Muscle of leg (tissue), 11 donors: ENCODE data around the gene BAG5. TPM values are rescaled to one million over a fixed set of nuclear protein-coding genes. Genes with fewer than 3 reads are reported as not detected.
"Not testable (repeated sequence)": the region's sequence is repeated elsewhere in the genome, so short reads cannot be mapped to it uniquely, and the experiment has no call there.

Experiments used
- DNase-seq: peaks from one replicate; pipeline ENCODE4 v3.0.0; 2013
- H3K27ac ChIP-seq: one replicate; pipeline ENCODE4 v1.5.1; 2013; ENCODE audit warnings: mild to moderate bottlenecking, low read length, control low read depth
- H3K27me3 ChIP-seq: one replicate; pipeline ENCODE4 v1.6.1; 2013; ENCODE audit warnings: low read length; ENCODE audit not compliant: control insufficient read depth, insufficient read depth
- H3K36me3 ChIP-seq: one replicate; pipeline ENCODE4 v1.6.1; 2013; ENCODE audit warnings: low read length; ENCODE audit not compliant: control insufficient read depth, insufficient read depth
- H3K4me1 ChIP-seq: one replicate; pipeline ENCODE4 v1.6.1; 2013; ENCODE audit warnings: low read length; ENCODE audit not compliant: control insufficient read depth, insufficient read depth
- H3K4me3 ChIP-seq: one replicate; pipeline ENCODE4 v1.5.1; 2013; ENCODE audit warnings: low read length, control low read depth
- H3K9me3 ChIP-seq: replicated peaks from 2 replicates; pipeline ENCODE4 v1.6.1; 2013; ENCODE audit warnings: low read depth, low read length; ENCODE audit not compliant: control insufficient read depth
- WGBS: methylation state at CpG from one replicate; pipeline ENCODE4 v1.1.5; 2013; ENCODE audit warnings: missing lambda C conversion rate; ENCODE audit not compliant: insufficient coverage; 5-methylcytosine and 5-hydroxymethylcytosine counted together
- polyA plus RNA-seq, 8 donors: library from polyadenylated mRNA; unstranded; fragments of 120-200 nt; gene quantifications; one replicate each; pipeline versions ENCODE4 v1.2.1 to v1.2.3, GENCODE V29; 2013; ENCODE audit warnings: inconsistent platforms in 1 of 8, low replicate concordance in 1 of 8; ENCODE audit not compliant: insufficient read length in 8 of 8, insufficient read depth in 1 of 8
- total RNA-seq: library from RNA; stranded (reverse); fragments of 120-200 nt; gene quantifications from one replicate; pipeline ENCODE4 v1.2.4, GENCODE V29; 2013

The BAG5 gene
- total and polyA plus RNA-seq, 9 donors: 14.3 to 23.3 (median 19.7) TPM

GRCh38 chr14:103517721-103518421 lies 44.6 kb downstream of the BAG5 start:
- DNase-seq: peak; percentile 47
- Histone ChIP-seq H3K4me1 (peaks cover 53% of the 10 kb centered on the region), H3K9me3 (no peaks in the 10 kb centered on the region), H3K4me3 (no peak overlapping the region), H3K27ac (no peak overlapping the region), H3K36me3 (peaks cover 11% of the 10 kb centered on the region), H3K27me3 (peaks cover 20% of the 10 kb centered on the region)
- WGBS: 27% methylated on average over 16 of the region's 20 CpGs

- Histone ChIP-seq H3K4me3 (no peak overlapping the region), H3K4me1 (peaks cover 57% of the 10 kb centered on the region), H3K9me3 (no peaks in the 10 kb centered on the region), H3K27ac (no peak overlapping the region), H3K27me3 (peaks cover 16% of the 10 kb centered on the region), H3K36me3 (peaks cover 11% of the 10 kb centered on the region)
- no peak for DNase-seq
- 62% methylated on average over 10 of the region's 10 CpGs for WGBS
Measured at GRCh38 chr14:103517174-103517566, 45.3 kb downstream of the BAG5 start.

- Histone ChIP-seq H3K27ac (no peak overlapping the region), H3K9me3 (no peaks in the 10 kb centered on the region), H3K4me1 (peaks cover 57% of the 10 kb centered on the region), H3K36me3 (peaks cover 13% of the 10 kb centered on the region), H3K4me3 (no peak overlapping the region), H3K27me3 (peaks cover 10% of the 10 kb centered on the region)
- 83% methylated on average over 3 of the region's 10 CpGs for WGBS
- no peak for DNase-seq
Measured at GRCh38 chr14:103516426-103517173, 45.9 kb downstream of the BAG5 start.

- Histone ChIP-seq H3K4me3 (no peak overlapping the region), H3K27ac (no peak overlapping the region), H3K27me3 (no peaks in the 10 kb centered on the region), H3K4me1 (peaks cover 43% of the 10 kb centered on the region), H3K9me3 (no peaks in the 10 kb centered on the region), H3K36me3 (peaks cover 26% of the 10 kb centered on the region)
- 85% methylated on average over 16 of the region's 18 CpGs for WGBS
- DNase-seq: no peak
Measured at GRCh38 chr14:103514596-103515421, 47.6 kb downstream of the BAG5 start.

GRCh38 chr14:103512701-103513611 lies 49.5 kb downstream of the BAG5 start:
- peaks cover 32% of the 10 kb centered on the region for H3K36me3 ChIP-seq
- peak overlapping the region; percentile 84 for H3K27ac ChIP-seq
- H3K9me3 ChIP-seq: no peaks in the 10 kb centered on the region
- 68% methylated on average over 18 of the region's 25 CpGs for WGBS
- H3K4me1 ChIP-seq: peaks cover 24% of the 10 kb centered on the region
- peak; percentile 60 for DNase-seq
- H3K27me3 ChIP-seq: no peaks in the 10 kb centered on the region
- no peak overlapping the region for H3K4me3 ChIP-seq

- peaks cover 37% of the 10 kb centered on the region for H3K36me3 ChIP-seq
- not testable (repeated sequence) for DNase-seq
- WGBS: 90% methylated on average over 2 of the region's 8 CpGs
Measured at GRCh38 chr14:103512180-103512579, 50.3 kb downstream of the BAG5 start.

GRCh38 chr14:103510724-103511693 lies 51.4 kb downstream of the BAG5 start:
- no peak overlapping the region for H3K27ac ChIP-seq
- no peak overlapping the region for H3K4me3 ChIP-seq
- peaks cover 41% of the 10 kb centered on the region for H3K36me3 ChIP-seq
- no peaks in the 10 kb centered on the region for H3K27me3 ChIP-seq
- no peaks in the 10 kb centered on the region for H3K9me3 ChIP-seq
- H3K4me1 ChIP-seq: peaks cover 15% of the 10 kb centered on the region
- 82% methylated on average over 15 of the region's 26 CpGs for WGBS
- DNase-seq: no peak

More at GRCh38 chr14:103512180-103512579, 50.3 kb downstream of the BAG5 start:
- not testable (repeated sequence) for H3K4me3 ChIP-seq, H3K9me3 ChIP-seq, H3K27me3 ChIP-seq
- peaks cover 17% of the 10 kb centered on the region for H3K4me1 ChIP-seq
- H3K27ac ChIP-seq: peak overlapping the region; percentile 84

GRCh38 chr14:103509864-103510723 lies 52.4 kb downstream of the BAG5 start:
- no peaks in the 10 kb centered on the region for H3K9me3 ChIP-seq
- WGBS: 87% methylated on average over 9 of the region's 11 CpGs
- H3K36me3 ChIP-seq: peaks cover 47% of the 10 kb centered on the region
- DNase-seq: no peak
- H3K4me3 ChIP-seq: no peak overlapping the region
- peaks cover 15% of the 10 kb centered on the region for H3K4me1 ChIP-seq
- no peaks in the 10 kb centered on the region for H3K27me3 ChIP-seq
- no peak overlapping the region for H3K27ac ChIP-seq
